GM21786 (cell line): ENCODE data around the gene TMEM175.
"Not testable (repeated sequence)": the region's sequence is repeated elsewhere in the genome, so short reads cannot be mapped to it uniquely, and the experiment has no call there.

Source experiments
- ATAC-seq: cut with Tn5 transposase; IDR thresholded peaks from one replicate; pipeline ENCODE4 v1.9.1; 2021; ENCODE audit not compliant: unreplicated experiment

The TMEM175 gene

GRCh38 chr4:915041-915474, 17.2 kb upstream of the TMEM175 start:
- no peak for ATAC-seq

GRCh38 chr4:915595-915994, 16.7 kb upstream of the TMEM175 start:
- ATAC-seq: no peak

- ATAC-seq: no peak
These were observed 14.8 kb upstream of the TMEM175 start for GRCh38 chr4:917466-917865.

GRCh38 chr4:917992-918391, 14.3 kb upstream of the TMEM175 start:
- ATAC-seq: no peak

GRCh38 chr4:918591-918990, 13.7 kb upstream of the TMEM175 start:
- not testable (repeated sequence) for ATAC-seq

- not testable (repeated sequence) for ATAC-seq
These were observed 13.1 kb upstream of the TMEM175 start for GRCh38 chr4:919004-919680.

GRCh38 chr4:921830-922331, 10.4 kb upstream of the TMEM175 start:
- ATAC-seq: no peak

- ATAC-seq: no peak
These were observed 7.9 kb upstream of the TMEM175 start for GRCh38 chr4:924107-925096.

GRCh38 chr4:925171-925570, 7.1 kb upstream of the TMEM175 start:
- no peak for ATAC-seq

GRCh38 chr4:925771-926500, 6.3 kb upstream of the TMEM175 start:
- no peak for ATAC-seq

- no peak for ATAC-seq
These were observed 5.7 kb upstream of the TMEM175 start for GRCh38 chr4:926538-926937.

GRCh38 chr4:927566-927965, 4.7 kb upstream of the TMEM175 start:
- not testable (repeated sequence) for ATAC-seq

- ATAC-seq: no peak
These were observed 3.0 kb upstream of the TMEM175 start for GRCh38 chr4:929096-929765.

GRCh38 chr4:930028-930551, 2.2 kb upstream of the TMEM175 start:
- ATAC-seq: no peak

- no peak for ATAC-seq
These were observed 1.4 kb upstream of the TMEM175 start for GRCh38 chr4:930827-931193.

GRCh38 chr4:931194-931959, 883 bp upstream of the TMEM175 start:
- ATAC-seq: no peak

- ATAC-seq: no peak
These were observed 432 bp downstream of the TMEM175 start for GRCh38 chr4:932713-933070.

GRCh38 chr4:939508-939907, 7.2 kb downstream of the TMEM175 start:
- not testable (repeated sequence) for ATAC-seq

- ATAC-seq: no peak
These were observed 13.2 kb downstream of the TMEM175 start for GRCh38 chr4:945274-946102.
